CD4-positive, alpha-beta T cell (primary cell): ENCODE results near the gene RABGGTA. TPM values are rescaled to one million over a fixed set of nuclear protein-coding genes. Genes with fewer than 3 reads are reported as not detected.

Experiments
- ATAC-seq: fragments of 200-7000 bp; cut with Tn5 transposase; one replicate; pipeline ENCODE4 v1.10.0; 2022; ENCODE audit warnings: mild to moderate bottlenecking; ENCODE audit not compliant: poor library complexity
- CTCF ChIA-PET: fragments of 350-600 bp; sonication (Branson Sonifier 250); formaldehyde crosslinking; loops from one replicate; lab custom pipeline; 2021; ENCODE audit warnings: antibody characterized with exemption, inconsistent platforms; lab: Charles Lee
- POLR2A ChIA-PET: fragments of 350-600 bp; sonication (Branson Sonifier 250); formaldehyde crosslinking; loops from one replicate; lab custom pipeline; 2021; ENCODE audit warnings: antibody characterized with exemption, inconsistent platforms; lab: Charles Lee
- DNase-seq, 14 experiments: peaks; one replicate each; pipeline ENCODE4 v3.0.0-alpha.2; 2013 to 2020; ENCODE audit warnings: mixed read lengths in 2 of 14
- H3K27ac ChIP-seq, 2 donors: one replicate each; pipeline versions ENCODE4 v1.5.1 to v1.7.0; 2013; ENCODE audit warnings: low read length in 2 of 2, low read depth in 1 of 2, mild to moderate bottlenecking in 1 of 2
- H3K27me3 ChIP-seq, 2 experiments: 1 replicate in 1 of 2; 2 replicates in 1 of 2; pipeline versions ENCODE4 v1.6.1 to v1.7.0; 2013; ENCODE audit warnings: low read length in 2 of 2, control low read depth in 1 of 2, mild to moderate bottlenecking in 1 of 2, moderate library complexity in 1 of 2; ENCODE audit not compliant: insufficient read depth in 2 of 2, control insufficient read depth in 1 of 2
- H3K36me3 ChIP-seq: one replicate; pipeline ENCODE4 v1.6.1; 2013; ENCODE audit warnings: low read length, control low read depth; ENCODE audit not compliant: insufficient read depth
- H3K4me1 ChIP-seq: one replicate; pipeline ENCODE4 v1.6.1; 2013; ENCODE audit warnings: low read length, control low read depth; ENCODE audit not compliant: insufficient read depth
- H3K4me3 ChIP-seq: one replicate; pipeline ENCODE4 v1.5.1; 2013; ENCODE audit warnings: mild to moderate bottlenecking, low read length, moderate library complexity
- H3K9me3 ChIP-seq, 2 experiments: 1 replicate in 1 of 2; 2 replicates in 1 of 2; pipeline versions ENCODE4 v1.6.1 to v1.7.0; 2013; ENCODE audit warnings: low read length in 2 of 2, mild to moderate bottlenecking in 2 of 2, control low read depth in 1 of 2, moderate library complexity in 1 of 2; ENCODE audit not compliant: control insufficient read depth in 1 of 2, insufficient read depth in 1 of 2
- H3K27ac Mint-ChIP-seq: one replicate; pipeline ENCODE4 v1.8.0; 2020; ENCODE audit warnings: mixed read lengths
- H3K27me3 Mint-ChIP-seq: one replicate; pipeline ENCODE4 v1.8.0; 2021; ENCODE audit warnings: mixed read lengths
- H3K36me3 Mint-ChIP-seq: one replicate; pipeline ENCODE4 v1.8.0; 2021; ENCODE audit warnings: low read depth, mixed read lengths
- H3K4me1 Mint-ChIP-seq: one replicate; pipeline ENCODE4 v1.8.0; 2021; ENCODE audit warnings: low read depth, mixed read lengths
- H3K4me3 Mint-ChIP-seq: one replicate; pipeline ENCODE4 v1.8.0; 2020; ENCODE audit warnings: mild to moderate bottlenecking, mixed read lengths
- H3K9me3 Mint-ChIP-seq: one replicate; pipeline ENCODE4 v1.8.0; 2020; ENCODE audit warnings: mixed read lengths
- CTCF ChIP-seq: fragments of 200-600 bp; IDR thresholded peaks from one replicate; pipeline ENCODE4 v1.8.0; 2022; ENCODE audit warnings: antibody characterized with exemption, mild to moderate bottlenecking
- intact Hi-C, 2 experiments: fragments of 100-400 bp; cut with DNase I in 1 of 2; cut with micrococcal nuclease in 1 of 2; formaldehyde crosslinking; loops; one replicate each; pipeline versions ENCODE4 v1.15.1 to v1.9.0; 2023 to 2025; cut with DNase I, micrococcal nuclease
- total RNA-seq, 174 experiments: library from RNA in 2 of 174; stranded (reverse) in 2 of 174; gene quantifications; one replicate each; pipeline ENCODE4 v1.2.3 and lab custom pipeline; 2021 to 2026

The RABGGTA gene
- total RNA-seq, 2 experiments from 2014 or later: 52.3 to 55.2 TPM

DNA sequence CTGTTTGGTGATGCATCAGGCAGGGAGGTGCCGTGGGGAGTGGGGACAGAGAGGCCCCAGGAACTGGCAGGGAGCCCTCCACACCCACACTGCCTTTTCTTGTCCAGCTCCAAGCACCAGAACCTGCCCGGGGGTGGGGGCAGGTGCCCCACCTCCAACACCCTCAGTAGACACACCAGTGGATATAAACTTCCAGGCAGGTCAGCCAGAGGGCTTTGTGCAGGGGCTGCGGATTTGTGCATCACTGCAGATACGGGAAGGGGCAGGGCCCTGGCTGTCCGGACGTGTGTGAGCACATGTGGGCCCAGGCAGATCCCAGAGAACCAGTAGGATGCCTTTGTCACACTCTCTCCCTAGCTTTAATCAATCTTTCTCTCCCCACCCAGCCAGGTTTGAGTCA is 7.1 kb downstream of the RABGGTA start:
- Histone ChIP-seq H3K9me3 (no peaks in the 10 kb centered on the region), H3K4me3 (no peak overlapping the region), H3K4me1 (no peaks in the 10 kb centered on the region), H3K27me3 (no peaks in the 10 kb centered on the region), H3K27ac (no peak overlapping the region), H3K36me3 (peaks cover 60% of the 10 kb centered on the region)
- H3K4me3 Mint-ChIP-seq: no peak overlapping the region
- no peaks in the 10 kb centered on the region for H3K27me3 Mint-ChIP-seq
- CTCF ChIA-PET: no interaction called here
- H3K36me3 Mint-ChIP-seq: peaks cover 75% of the 10 kb centered on the region
- intact Hi-C loops: no loop called here
- no peak for TF ChIP-seq CTCF
- ATAC-seq (no peak), DNase-seq (no peak)
- no peaks in the 10 kb centered on the region for H3K9me3 Mint-ChIP-seq
- H3K4me1 Mint-ChIP-seq: no peaks in the 10 kb centered on the region
- H3K27ac Mint-ChIP-seq: no peak overlapping the region
- POLR2A ChIA-PET: interaction anchor here (2.2 kb wide), 1 partner anchor 22 kb away, joined by 8 read pairs; the partner anchor contains the start of gene TINF2

DNA sequence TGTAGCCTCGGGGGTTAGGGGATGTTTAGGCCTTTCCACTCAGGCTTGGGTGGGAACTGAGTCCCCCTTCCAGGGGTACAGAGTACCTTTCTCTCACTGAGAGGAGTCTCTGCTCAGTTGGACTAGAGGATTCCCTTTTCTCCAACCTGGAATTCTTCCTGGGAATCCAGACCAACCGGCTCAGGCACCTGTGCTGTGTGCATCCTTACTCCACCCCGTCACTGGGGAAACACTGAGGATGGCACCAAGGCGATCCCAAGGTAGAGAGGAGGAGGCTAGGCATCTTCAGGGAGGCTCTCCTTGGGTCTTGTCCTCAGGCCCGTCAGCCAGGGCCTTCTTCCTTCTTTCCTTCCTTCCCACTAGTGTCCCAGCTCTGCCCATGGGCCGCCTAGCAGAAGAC is 7.5 kb downstream of the RABGGTA start:
- Histone ChIP-seq H3K9me3 (no peaks in the 10 kb centered on the region), H3K4me3 (no peak overlapping the region), H3K4me1 (no peaks in the 10 kb centered on the region), H3K27me3 (no peaks in the 10 kb centered on the region), H3K36me3 (peaks cover 55% of the 10 kb centered on the region), H3K27ac (no peak overlapping the region)
- ATAC-seq (no peak), DNase-seq (no peak)
- Mint-ChIP-seq H3K36me3 (peaks cover 70% of the 10 kb centered on the region), H3K9me3 (no peaks in the 10 kb centered on the region), H3K4me3 (no peak overlapping the region), H3K27ac (no peak overlapping the region), H3K27me3 (no peaks in the 10 kb centered on the region), H3K4me1 (no peaks in the 10 kb centered on the region)
- intact Hi-C loops: no loop called here
- no peak for TF ChIP-seq CTCF
- POLR2A ChIA-PET: no interaction called here
- CTCF ChIA-PET: no interaction called here

DNA sequence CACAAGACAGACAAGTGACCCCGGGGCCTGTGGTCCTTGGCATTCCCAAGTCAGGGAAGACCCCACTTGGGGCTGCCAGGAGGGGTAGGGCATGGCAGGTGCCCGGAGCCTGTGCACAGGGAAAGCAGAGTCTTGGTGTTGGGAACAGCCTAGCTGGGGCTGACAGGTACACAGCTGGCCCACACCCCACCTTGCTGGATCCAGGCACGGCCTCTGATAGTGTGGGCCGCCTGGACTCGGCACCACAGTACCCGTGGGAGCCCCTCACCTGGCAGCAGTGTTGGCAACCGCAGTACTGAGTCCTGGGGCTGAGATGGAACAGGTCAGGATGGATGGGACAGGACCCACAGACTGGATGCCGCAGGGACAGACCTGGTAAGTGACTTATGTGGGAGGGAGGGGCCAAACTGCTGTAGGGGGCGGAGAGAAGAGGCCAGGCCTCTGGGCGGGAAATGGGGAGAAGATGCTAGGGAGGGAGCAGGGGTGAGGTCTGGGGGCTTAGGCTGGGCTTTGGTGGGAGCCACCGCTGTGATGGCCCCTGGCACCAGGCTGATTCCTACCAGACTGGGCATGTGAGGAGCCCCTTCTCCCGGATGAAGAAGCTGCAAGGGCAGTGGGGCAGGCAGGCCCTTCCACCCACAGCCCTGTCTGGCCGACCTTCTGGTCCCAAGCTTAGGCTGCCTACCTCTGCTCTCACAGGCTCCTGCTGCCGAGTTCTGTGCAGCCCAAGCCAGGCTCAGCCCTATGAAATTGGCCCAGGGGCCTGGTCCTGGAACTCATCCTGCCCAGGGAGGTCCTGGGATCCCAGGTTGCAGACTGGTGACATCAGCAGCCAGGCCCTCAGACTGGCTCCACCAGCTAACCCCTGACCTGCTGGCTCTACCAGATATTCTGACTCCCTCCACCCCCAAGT is 8.3 kb downstream of the RABGGTA start, which contains the start of gene TGM1:
TGM1 (minus strand) TSS at position 357 of the 913 bp plus-strand sequence. CDS start 825 bp downstream, outside the sequence.
- Mint-ChIP-seq H3K4me3 (no peak within 1 kb of the TSS), H3K27ac (no peak within 1 kb of the TSS), H3K9me3 (no peaks in the 10 kb centered on the region), H3K27me3 (no peaks in the 10 kb centered on the region), H3K36me3 (peaks cover 63% of the 10 kb centered on the region), H3K4me1 (no peaks in the 10 kb centered on the region)
- no peak for DNase-seq
- H3K9me3 ChIP-seq: no peaks in the 10 kb centered on the region
- H3K4me3 ChIP-seq: no peak within 1 kb of the TSS
- TF ChIP-seq CTCF: no peak
- no peaks in the 10 kb centered on the region for H3K27me3 ChIP-seq
- ChIA-PET CTCF (no interaction called here), POLR2A (interaction anchor here (1.7 to 2.5 kb wide), 2 partner anchors 7 to 21 kb away, joined by 3 to 9 read pairs; partner anchors contain the start of gene TINF2)
- ATAC-seq: no peak
- intact Hi-C loops: no loop called here
- H3K4me1 ChIP-seq: no peaks in the 10 kb centered on the region
- no peak within 1 kb of the TSS for H3K27ac ChIP-seq
- H3K36me3 ChIP-seq: peaks cover 48% of the 10 kb centered on the region
